DND-41 (cell line): ENCODE results near the gene MT4.

Experiments
- EZH2 ChIP-seq: IDR thresholded peaks from 3 replicates; pipeline ENCODE4 v1.6.1; 2012; ENCODE audit warnings: borderline replicate concordance, low read depth, mild to moderate bottlenecking, moderate library complexity, low read length, inconsistent platforms; ENCODE audit not compliant: severe bottlenecking
- TF ChIP-seq, protein P1 (sequence below): IDR thresholded peaks from 2 replicates; pipeline ENCODE4 v1.5.1; 2012; ENCODE audit warnings: borderline replicate concordance, low read length, moderate library complexity, mild to moderate bottlenecking; ENCODE audit not compliant: poor library complexity, severe bottlenecking; ENCODE audit errors: extremely low read depth

DNA sequence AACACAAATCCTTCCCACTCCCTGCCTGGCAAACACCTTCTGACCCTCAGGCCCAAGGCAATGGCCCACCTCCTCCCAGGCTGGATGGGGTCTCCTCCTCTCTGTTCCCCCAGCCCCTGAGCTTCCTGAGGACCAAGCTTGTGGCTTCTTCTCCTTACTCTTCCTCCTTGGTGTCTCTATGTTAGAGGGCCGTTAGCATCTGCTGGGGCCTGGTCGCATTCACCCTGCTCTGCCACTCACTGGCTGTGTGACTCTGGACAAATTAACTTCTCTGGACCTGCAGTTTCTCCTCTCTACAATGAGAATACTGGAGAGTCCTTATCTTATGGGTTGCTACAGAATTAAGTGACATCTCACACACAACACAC is 42.8 kb downstream of the MT4 start:
- TF ChIP-seq, protein P1, sequence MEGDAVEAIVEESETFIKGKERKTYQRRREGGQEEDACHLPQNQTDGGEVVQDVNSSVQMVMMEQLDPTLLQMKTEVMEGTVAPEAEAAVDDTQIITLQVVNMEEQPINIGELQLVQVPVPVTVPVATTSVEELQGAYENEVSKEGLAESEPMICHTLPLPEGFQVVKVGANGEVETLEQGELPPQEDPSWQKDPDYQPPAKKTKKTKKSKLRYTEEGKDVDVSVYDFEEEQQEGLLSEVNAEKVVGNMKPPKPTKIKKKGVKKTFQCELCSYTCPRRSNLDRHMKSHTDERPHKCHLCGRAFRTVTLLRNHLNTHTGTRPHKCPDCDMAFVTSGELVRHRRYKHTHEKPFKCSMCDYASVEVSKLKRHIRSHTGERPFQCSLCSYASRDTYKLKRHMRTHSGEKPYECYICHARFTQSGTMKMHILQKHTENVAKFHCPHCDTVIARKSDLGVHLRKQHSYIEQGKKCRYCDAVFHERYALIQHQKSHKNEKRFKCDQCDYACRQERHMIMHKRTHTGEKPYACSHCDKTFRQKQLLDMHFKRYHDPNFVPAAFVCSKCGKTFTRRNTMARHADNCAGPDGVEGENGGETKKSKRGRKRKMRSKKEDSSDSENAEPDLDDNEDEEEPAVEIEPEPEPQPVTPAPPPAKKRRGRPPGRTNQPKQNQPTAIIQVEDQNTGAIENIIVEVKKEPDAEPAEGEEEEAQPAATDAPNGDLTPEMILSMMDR, result no peak
- TF ChIP-seq EZH2, result no peak
